ENCODE data around the gene ZNF358.
"Not testable (repeated sequence)": the region's sequence is repeated elsewhere in the genome, so short reads cannot be mapped to it uniquely, and the experiment has no call there.

Gene ZNF358

GRCh38 chr19:7534531-7535046 lies 18.7 kb downstream of the ZNF358 start:
- peak overlapping the region; percentile 94 for H3K4me3 ChIP-seq (ENCODE audit: low read depth, low read length)

- H3K4me3 ChIP-seq (ENCODE audit: low read depth, low read length): peak within 1 kb of the TSS; percentile 94
Observed at GRCh38 chr19:7535047-7535997, 19.4 kb downstream of the ZNF358 start, which contains the start of gene PNPLA6. Gene PNPLA6 (plus strand): TSS chr19:7535717. CDS start chr19:7535789, 72 bp downstream.

GRCh38 chr19:7535998-7536695 lies 20.2 kb downstream of the ZNF358 start:
- H3K4me3 ChIP-seq (ENCODE audit: low read depth, low read length): peak overlapping the region; percentile 94

- H3K4me3 ChIP-seq (ENCODE audit: low read depth, low read length): not testable (repeated sequence)
Observed at GRCh38 chr19:7538990-7539389, 23.1 kb downstream of the ZNF358 start.

GRCh38 chr19:7539827-7540425 lies 24.0 kb downstream of the ZNF358 start:
- no peak overlapping the region for H3K4me3 ChIP-seq (ENCODE audit: low read depth, low read length)

- no peak overlapping the region for H3K4me3 ChIP-seq (ENCODE audit: low read depth, low read length)
Observed at GRCh38 chr19:7540761-7541474, 25.0 kb downstream of the ZNF358 start.

- H3K4me3 ChIP-seq (ENCODE audit: low read depth, low read length): no peak overlapping the region
Observed at GRCh38 chr19:7541475-7541824, 25.5 kb downstream of the ZNF358 start.

GRCh38 chr19:7541828-7542443 lies 26.0 kb downstream of the ZNF358 start:
- no peak overlapping the region for H3K4me3 ChIP-seq (ENCODE audit: low read depth, low read length)

GRCh38 chr19:7542556-7543348 lies 26.8 kb downstream of the ZNF358 start:
- no peak overlapping the region for H3K4me3 ChIP-seq (ENCODE audit: low read depth, low read length)

- no peak overlapping the region for H3K4me3 ChIP-seq (ENCODE audit: low read depth, low read length)
Observed at GRCh38 chr19:7544626-7545025, 28.7 kb downstream of the ZNF358 start.

GRCh38 chr19:7545300-7545699 lies 29.4 kb downstream of the ZNF358 start:
- no peak overlapping the region for H3K4me3 ChIP-seq (ENCODE audit: low read depth, low read length)

GRCh38 chr19:7545904-7546303 lies 30.0 kb downstream of the ZNF358 start:
- H3K4me3 ChIP-seq (ENCODE audit: low read depth, low read length): no peak overlapping the region

- H3K4me3 ChIP-seq (ENCODE audit: low read depth, low read length): no peak overlapping the region
Observed at GRCh38 chr19:7547159-7547558, 31.3 kb downstream of the ZNF358 start.

- no peak overlapping the region for H3K4me3 ChIP-seq (ENCODE audit: low read depth, low read length)
Observed at GRCh38 chr19:7549429-7550148, 33.7 kb downstream of the ZNF358 start.

GRCh38 chr19:7550169-7550770 lies 34.4 kb downstream of the ZNF358 start:
- no peak overlapping the region for H3K4me3 ChIP-seq (ENCODE audit: low read depth, low read length)

GRCh38 chr19:7550987-7551761 lies 35.3 kb downstream of the ZNF358 start:
- H3K4me3 ChIP-seq (ENCODE audit: low read depth, low read length): peak overlapping the region; percentile 35

GRCh38 chr19:7552781-7553180 lies 36.9 kb downstream of the ZNF358 start:
- no peak overlapping the region for H3K4me3 ChIP-seq (ENCODE audit: low read depth, low read length)

- no peak overlapping the region for H3K4me3 ChIP-seq (ENCODE audit: low read depth, low read length)
Observed at GRCh38 chr19:7554565-7554964, 38.7 kb downstream of the ZNF358 start.
